K562 (cell line): ENCODE measurements around the gene CD99L2. TPM values are rescaled to one million over a fixed set of nuclear protein-coding genes. Genes with fewer than 3 reads are reported as not detected.

Experiments used
- ATAC-seq: fragments of 200-7000 bp; cut with Tn5 transposase; 3 replicates; pipeline ENCODE4 v1.9.1; 2020; ENCODE audit warnings: moderate library complexity
- BruUV-seq: library from RNA; stranded (reverse); fragments of 400-500 nt; replicated peaks from 2 replicates; lab custom pipeline; 2021; lab: Mats Ljungman, UMichigan
- CTCF ChIA-PET: fragments of 300-600 bp; formaldehyde crosslinking; extraction: SDS; loops from one replicate; lab custom pipeline; 2021; ENCODE audit warnings: low intra/inter-chr PET ratio; lab: Yijun Ruan, JAX
- POLR2A ChIA-PET: fragments of 300-600, 350-650 bp; sonication (Branson Sonifier 250); formaldehyde crosslinking; extraction: SDS; loops from one replicate; lab custom pipeline; 2021; ENCODE audit warnings: antibody characterized with exemption, inconsistent platforms; lab: Yijun Ruan, JAX
- DNase-seq, 4 experiments: peaks; one replicate each; pipeline versions ENCODE4 v3.0.0 to v3.0.0-alpha.2; 2011 to 2018; ENCODE audit warnings: low spot score in 3 of 4, mixed read lengths in 3 of 4; ENCODE audit errors: extremely low read depth in 1 of 4
- FAIRE-seq: peaks from 2 replicates; lab custom pipeline; 2011; peaks lifted over from hg19 to GRCh38; lab: Jason Lieb, UNC
- H2AFZ ChIP-seq: 2 replicates; pipeline ENCODE4 v1.6.0; 2011; ENCODE audit warnings: low read depth, low read length, control low read depth, inconsistent platforms
- H3K27ac ChIP-seq: fragments of 200-600 bp; 3 replicates; pipeline ENCODE4 v1.8.0; 2011; ENCODE audit warnings: low read depth, mild to moderate bottlenecking, control low read depth, inconsistent platforms, low read length, moderate library complexity, mixed read lengths; ENCODE audit errors: extremely low read depth
- H3K27me3 ChIP-seq, 2 experiments: fragments of 300-600 bp in 1 of 2; 2 replicates in 1 of 2; 3 replicates in 1 of 2; pipeline versions ENCODE4 v1.6.0 to v1.8.0; 2011; ENCODE audit warnings: inconsistent platforms in 2 of 2, low read length in 2 of 2, mild to moderate bottlenecking in 1 of 2, mixed read lengths in 1 of 2, moderate library complexity in 1 of 2; ENCODE audit not compliant: control insufficient read depth in 2 of 2, insufficient read depth in 2 of 2
- H3K36me3 ChIP-seq: fragments of 300-600 bp; 3 replicates; pipeline ENCODE4 v1.8.0; 2011; ENCODE audit warnings: mild to moderate bottlenecking, low read length, inconsistent platforms; ENCODE audit not compliant: control insufficient read depth, insufficient read depth
- H3K4me1 ChIP-seq, 2 experiments: fragments of 200-600 bp in 1 of 2; replicated peaks in 1 of 2; 2 replicates in 1 of 2; 3 replicates in 1 of 2; pipeline versions ENCODE4 v1.5.1 to v1.8.0; 2011; ENCODE audit warnings: inconsistent platforms in 2 of 2, low read length in 2 of 2, mild to moderate bottlenecking in 1 of 2, mixed read lengths in 1 of 2, moderate library complexity in 1 of 2; ENCODE audit not compliant: control insufficient read depth in 2 of 2, insufficient read depth in 2 of 2
- H3K4me2 ChIP-seq: 2 replicates; pipeline ENCODE4 v1.6.1; 2011; ENCODE audit warnings: low read length, control low read depth, inconsistent platforms, mixed read lengths; ENCODE audit not compliant: insufficient read depth
- H3K4me3 ChIP-seq: fragments of 200-600 bp; sonication (generic), shearing (Covaris generic); 2 replicates; pipeline ENCODE4 v1.5.1; 2016; ENCODE audit warnings: control low read depth, inconsistent platforms
- H3K79me2 ChIP-seq: fragments of 200-600 bp; 3 replicates; pipeline ENCODE4 v1.8.0; 2011; ENCODE audit warnings: low read length, inconsistent platforms; ENCODE audit not compliant: control insufficient read depth, insufficient read depth
- H3K9ac ChIP-seq, 2 experiments: 2 replicates each; pipeline versions ENCODE4 v1.6.0 to v1.6.1; 2011; ENCODE audit warnings: low read depth in 2 of 2, low read length in 2 of 2, control low read depth in 1 of 2, inconsistent platforms in 1 of 2, mild to moderate bottlenecking in 1 of 2, mixed read lengths in 1 of 2; ENCODE audit not compliant: insufficient read depth in 1 of 2
- H3K9me1 ChIP-seq: one replicate; pipeline ENCODE4 v1.6.0; 2011; ENCODE audit warnings: inconsistent platforms, mild to moderate bottlenecking, low read length, moderate library complexity; ENCODE audit not compliant: control insufficient read depth, insufficient read depth
- H3K9me3 ChIP-seq: replicated peaks from 2 replicates; pipeline ENCODE4 v1.5.1; 2011; ENCODE audit warnings: low read depth, low read length, inconsistent platforms; ENCODE audit not compliant: control insufficient read depth, insufficient read depth
- H4K20me1 ChIP-seq: replicated peaks from 2 replicates; pipeline ENCODE4 v1.6.1; 2011; ENCODE audit warnings: low read length, inconsistent platforms, mixed read lengths; ENCODE audit not compliant: control insufficient read depth, insufficient read depth
- C11orf30 ChIP-seq: fragments of 450-650 bp; IDR thresholded peaks from 2 replicates; pipeline ENCODE4 v1.6.1; 2016; ENCODE audit warnings: low read depth, mild to moderate bottlenecking
- DPF2 ChIP-seq: fragments of 450-650 bp; IDR thresholded peaks from 2 replicates; pipeline ENCODE4 v1.6.1; 2016
- EWSR1 ChIP-seq: fragments of 450-650 bp; IDR thresholded peaks from 2 replicates; pipeline ENCODE4 v1.6.1; 2018; ENCODE audit warnings: borderline replicate concordance, mild to moderate bottlenecking, low read depth, moderate library complexity; ENCODE audit not compliant: partially characterized antibody
- FOXJ3 ChIP-seq: sonication (generic); formaldehyde crosslinking; IDR thresholded peaks from 2 replicates; pipeline ENCODE4 v1.4.0; 2020; ENCODE audit warnings: mild to moderate bottlenecking, missing genetic modification reagents
- GABPB1 ChIP-seq: sonication (generic); formaldehyde crosslinking; IDR thresholded peaks from 2 replicates; pipeline ENCODE4 v1.8.0; 2022; ENCODE audit warnings: mild to moderate bottlenecking, missing genetic modification reagents
- HDAC6 ChIP-seq: IDR thresholded peaks from 2 replicates; pipeline ENCODE4 v1.6.1; 2012; ENCODE audit warnings: low read depth, mild to moderate bottlenecking, control low read depth, inconsistent platforms, low read length, moderate library complexity
- MAFK ChIP-seq: IDR thresholded peaks from 2 replicates; pipeline ENCODE4 v1.6.1; 2011; ENCODE audit warnings: low read length, improper control_type of control experiment
- MCM2 ChIP-seq: fragments of 450-650 bp; IDR thresholded peaks from 2 replicates; pipeline ENCODE4 v1.6.1; 2017; ENCODE audit warnings: low read depth, mild to moderate bottlenecking
- MED1 ChIP-seq: sonication (generic); formaldehyde crosslinking; IDR thresholded peaks from 2 replicates; pipeline ENCODE4 v1.8.1; 2023; ENCODE audit warnings: missing genetic modification reagents, borderline replicate concordance
- SOX6 ChIP-seq: fragments of 450-650 bp; IDR thresholded peaks from 2 replicates; pipeline ENCODE4 v1.6.1; 2014; ENCODE audit warnings: mild to moderate bottlenecking
- ZFP36 ChIP-seq: fragments of 150-350 bp; IDR thresholded peaks from 2 replicates; pipeline ENCODE4 v1.6.1; 2018; ENCODE audit warnings: low read length, low read depth; ENCODE audit not compliant: partially characterized antibody
- ZNF140 ChIP-seq: fragments of 250-450 bp; sonication (Bioruptor Pico); IDR thresholded peaks from 2 replicates; pipeline ENCODE4 v1.8.0; 2021; ENCODE audit warnings: moderate library complexity, mild to moderate bottlenecking, inconsistent platforms
- ZNF316 ChIP-seq: fragments of 450-650 bp; IDR thresholded peaks from 2 replicates; pipeline ENCODE4 v1.6.1; 2016
- ZNF407 ChIP-seq: fragments of 450-650 bp; IDR thresholded peaks from 2 replicates; pipeline ENCODE4 v1.6.1; 2016; ENCODE audit warnings: low read depth
- ZNF551 ChIP-seq: fragments of 250-450 bp; sonication (Bioruptor Pico); IDR thresholded peaks from 2 replicates; pipeline ENCODE4 v1.5.0; 2021; ENCODE audit warnings: mild to moderate bottlenecking, moderate library complexity
- WGBS: fragments of 100-300 bp; shearing (Covaris generic); methylation state at CpG from one replicate; pipeline ENCODE4 v1.1.6; 2016; ENCODE audit warnings: low coverage, mixed read lengths; ENCODE audit not compliant: insufficient coverage; ENCODE audit errors: missing lambda C conversion rate; 5-methylcytosine and 5-hydroxymethylcytosine counted together
- in situ Hi-C: fragments of 300-500 bp; cut with MboI; formaldehyde crosslinking; loops from 4 replicates; pipeline ENCODE4 v1.15.0; 2018; ENCODE audit warnings: inconsistent platforms, mixed read lengths
- intact Hi-C: fragments of 100-400 bp; cut with micrococcal nuclease; formaldehyde crosslinking; loops from 2 replicates; pipeline ENCODE4 v1.14.2; 2022
- polyA plus RNA-seq, 8 experiments: library from polyadenylated mRNA; depleted of rRNA in 4 of 8; stranded (reverse) in 5 of 8; unstranded in 3 of 8; fragments of >200 nt; fragmentation: Nextera tagmentation in 2 of 8; fragmentation: Illumina TruSeq in 1 of 8; extraction: Ambion mirVana in 2 of 8; extraction: Trizol in 1 of 8; gene quantifications; 2 replicates each; pipeline versions ENCODE4 v1.2.1 to v1.2.3, GENCODE V29; 2011 to 2014; ENCODE audit warnings: inconsistent platforms in 1 of 8, missing spikeins in 1 of 8
- total RNA-seq, 7 experiments: library from RNA; depleted of rRNA in 6 of 7; stranded (reverse); fragments of >200 nt in 6 of 7; fragmentation: Illumina TruSeq in 2 of 7; extraction: Trizol in 2 of 7; gene quantifications; 2 replicates each; pipeline versions ENCODE4 v1.2.1 to v1.2.3, GENCODE V29; 2011 to 2021; ENCODE audit warnings: low replicate concordance in 1 of 7

CD99L2 gene
- total and polyA plus RNA-seq, 9 of the 15 experiments (the other 6 are each of a cell fraction or from before 2014, with no cell fraction given): 0.76 to 19.0 (median 11.9) TPM

- no peak overlapping the region for H2AFZ ChIP-seq
- peak overlapping the region; percentile 32; the same call in 1 of the 3 replicates for H3K27ac ChIP-seq
- H3K4me2 ChIP-seq: no peak overlapping the region
- no TSS peak for BruUV-seq
- intact Hi-C loops: no loop called here
- POLR2A ChIA-PET: interaction anchor here (1.8 kb wide), 1 partner anchor 8 kb away, joined by 4 read pairs; no protein-coding TSS in a partner anchor
- in situ Hi-C loops: no loop called here
- H3K79me2 ChIP-seq: no peaks in the 10 kb centered on the region; the same call in 2 of the 3 replicates
- no peak overlapping the region for H3K9ac ChIP-seq
- CTCF ChIA-PET: no interaction called here
- H3K4me3 ChIP-seq: no peak overlapping the region
- H3K36me3 ChIP-seq: no peaks in the 10 kb centered on the region
- FAIRE-seq (no peak), ATAC-seq (no peak), DNase-seq (no peak)
- H3K9me3 ChIP-seq: 0 out of 2 replicates have a peak, but pooled peaks cover 2% of the 10 kb centered on the region
- H3K4me1 ChIP-seq: no peaks in the 10 kb centered on the region; a peak in 1 of 5 replicates
- no peaks in the 10 kb centered on the region for H3K9me1 ChIP-seq
- no peaks in the 10 kb centered on the region for H3K27me3 ChIP-seq
- H4K20me1 ChIP-seq: no peaks in the 10 kb centered on the region
- WGBS: 49% methylated on average over 4 of the region's 5 CpGs
- TF ChIP-seq MED1 (CRISPR knock-in tag) (no peak), GABPB1 (CRISPR knock-in tag) (no peak), ZNF551 (no peak), MAFK (0 out of 2 replicates have a peak, but pooled peaks have one; percentile 35), ZFP36 (peak; percentile 65), C11orf30 (peak; percentile 40), MCM2 (no peak), EWSR1 (no peak), SOX6 (no peak), ZNF407 (peak; percentile 63; the same call in 1 of the 2 replicates), HDAC6 (no peak), DPF2 (no peak), ZNF140 (no peak), FOXJ3 (no peak), ZNF316 (peak; percentile 19; the same call in 1 of the 2 replicates)
Observed at GRCh38 chrX:150879855-150880807, 18.3 kb downstream of the CD99L2 start.
